Measurements from ENCODE around the gene NHLH1.

NHLH1 gene

GRCh38 chr1:160342953-160343869 is 23.7 kb upstream of the NHLH1 start, which contains the start of the genes COPA and NCSTN:
Gene COPA (minus strand): TSS chr1:160343250. CDS start chr1:160343170, 80 bp downstream.
Gene NCSTN (plus strand): TSS chr1:160343383. CDS start chr1:160343397, 14 bp downstream.
- H3K9ac ChIP-seq (ENCODE audit: low read depth, low read length), result peak within 1 kb of the TSS; percentile 94
- peak within 1 kb of the TSS; percentile 77 for H3K27ac ChIP-seq (ENCODE audit: low read length)
- peaks cover 22% of the 10 kb centered on the region for H3K4me1 ChIP-seq (ENCODE audit: insufficient read depth, low read length)
- H3K27me3 ChIP-seq (ENCODE audit: insufficient read depth, low read length), result no peaks in the 10 kb centered on the region
- H3K9me3 ChIP-seq (ENCODE audit: insufficient read depth, low read depth, low read length), result no peaks in the 10 kb centered on the region
- peak within 1 kb of the TSS; percentile 83 for H3K4me3 ChIP-seq (ENCODE audit: low read length)
- peaks cover 55% of the 10 kb centered on the region for H3K36me3 ChIP-seq (ENCODE audit: insufficient read depth, low read depth, low read length)

DNA sequence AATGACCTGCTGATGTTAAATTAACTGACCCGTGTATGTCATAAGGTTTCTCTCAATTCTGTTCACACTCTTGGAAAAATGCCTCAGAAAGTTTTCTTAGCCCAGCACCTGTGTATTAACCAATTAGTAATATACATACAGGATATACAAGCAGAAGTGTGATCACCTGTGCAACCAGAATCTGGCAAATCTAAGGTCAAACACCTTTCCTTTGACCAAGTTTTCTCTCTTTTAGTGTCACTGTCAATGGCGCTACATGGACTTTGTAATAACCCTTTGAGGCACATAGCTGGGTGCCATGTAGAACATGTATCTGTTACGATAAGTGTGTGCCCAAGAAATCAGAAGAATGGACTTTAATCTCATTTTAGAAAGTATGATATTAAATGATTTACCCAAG is 22.6 kb upstream of the NHLH1 start:
- peak overlapping the region; percentile 83 for H3K4me3 ChIP-seq (ENCODE audit: low read length)
- H3K4me1 ChIP-seq (ENCODE audit: insufficient read depth, low read length), result peaks cover 22% of the 10 kb centered on the region
- H3K9ac ChIP-seq (ENCODE audit: low read depth, low read length), result peak overlapping the region; percentile 94; the same call in 1 of the 2 replicates
- no peaks in the 10 kb centered on the region for H3K9me3 ChIP-seq (ENCODE audit: insufficient read depth, low read depth, low read length)
- H3K36me3 ChIP-seq (ENCODE audit: insufficient read depth, low read depth, low read length), result peaks cover 55% of the 10 kb centered on the region
- no peaks in the 10 kb centered on the region for H3K27me3 ChIP-seq (ENCODE audit: insufficient read depth, low read length)
- no peak overlapping the region for H3K27ac ChIP-seq (ENCODE audit: low read length)

DNA sequence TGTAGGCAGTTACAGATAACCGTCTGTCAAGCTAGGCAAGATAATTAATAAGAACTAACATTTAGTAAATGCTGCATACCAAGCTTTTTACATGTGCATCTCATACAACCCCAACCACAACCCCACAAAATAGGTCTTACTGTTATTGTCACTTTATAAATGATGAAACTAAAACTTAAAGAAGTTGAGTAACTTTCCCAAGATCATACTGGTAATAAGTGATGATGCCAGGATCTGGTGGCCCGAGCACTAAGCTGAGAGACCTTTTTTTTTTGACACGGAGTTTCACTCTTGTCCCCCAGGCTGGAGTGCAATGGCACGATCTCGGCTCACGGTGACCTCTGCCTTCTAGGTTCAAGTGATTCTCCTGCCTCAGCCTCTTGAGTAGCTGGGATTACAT is 21.9 kb upstream of the NHLH1 start:
- no peaks in the 10 kb centered on the region for H3K9me3 ChIP-seq (ENCODE audit: insufficient read depth, low read depth, low read length)
- peaks cover 55% of the 10 kb centered on the region for H3K36me3 ChIP-seq (ENCODE audit: insufficient read depth, low read depth, low read length)
- no peak overlapping the region for H3K4me3 ChIP-seq (ENCODE audit: low read length)

GRCh38 chr1:160346463-160346862 is 20.4 kb upstream of the NHLH1 start:
- Histone ChIP-seq H3K36me3 (ENCODE audit: insufficient read depth, low read depth, low read length) (peaks cover 64% of the 10 kb centered on the region), H3K4me3 (ENCODE audit: low read length) (no peak overlapping the region), H3K9ac (ENCODE audit: low read depth, low read length) (no peak overlapping the region), H3K27ac (ENCODE audit: low read length) (no peak overlapping the region), H3K27me3 (ENCODE audit: insufficient read depth, low read length) (no peaks in the 10 kb centered on the region), H3K9me3 (ENCODE audit: insufficient read depth, low read depth, low read length) (no peaks in the 10 kb centered on the region), H3K4me1 (ENCODE audit: insufficient read depth, low read length) (peaks cover 10% of the 10 kb centered on the region)

More for the DNA sequence above, 21.9 kb upstream of the NHLH1 start:
- H3K4me1 ChIP-seq (ENCODE audit: insufficient read depth, low read length), result peaks cover 22% of the 10 kb centered on the region
- no peak overlapping the region for H3K9ac ChIP-seq (ENCODE audit: low read depth, low read length)
- no peak overlapping the region for H3K27ac ChIP-seq (ENCODE audit: low read length)
- H3K27me3 ChIP-seq (ENCODE audit: insufficient read depth, low read length), result no peaks in the 10 kb centered on the region

GRCh38 chr1:160346958-160347357 is 19.9 kb upstream of the NHLH1 start:
- H3K4me1 ChIP-seq (ENCODE audit: insufficient read depth, low read length), result peaks cover 6% of the 10 kb centered on the region
- no peaks in the 10 kb centered on the region for H3K9me3 ChIP-seq (ENCODE audit: insufficient read depth, low read depth, low read length)
- no peak overlapping the region for H3K4me3 ChIP-seq (ENCODE audit: low read length)
- H3K27me3 ChIP-seq (ENCODE audit: insufficient read depth, low read length), result no peaks in the 10 kb centered on the region
- H3K36me3 ChIP-seq (ENCODE audit: insufficient read depth, low read depth, low read length), result peaks cover 69% of the 10 kb centered on the region
- H3K9ac ChIP-seq (ENCODE audit: low read depth, low read length), result no peak overlapping the region
- no peak overlapping the region for H3K27ac ChIP-seq (ENCODE audit: low read length)

GRCh38 chr1:160351629-160352028 is 15.2 kb upstream of the NHLH1 start:
- Histone ChIP-seq H3K4me1 (ENCODE audit: insufficient read depth, low read length) (no peaks in the 10 kb centered on the region), H3K9ac (ENCODE audit: low read depth, low read length) (no peak overlapping the region), H3K4me3 (ENCODE audit: low read length) (no peak overlapping the region), H3K27me3 (ENCODE audit: insufficient read depth, low read length) (no peaks in the 10 kb centered on the region), H3K9me3 (ENCODE audit: insufficient read depth, low read depth, low read length) (no peaks in the 10 kb centered on the region), H3K36me3 (ENCODE audit: insufficient read depth, low read depth, low read length) (peaks cover 98% of the 10 kb centered on the region), H3K27ac (ENCODE audit: low read length) (no peak overlapping the region)

GRCh38 chr1:160352555-160352954 is 14.3 kb upstream of the NHLH1 start:
- no peaks in the 10 kb centered on the region for H3K27me3 ChIP-seq (ENCODE audit: insufficient read depth, low read length)
- no peak overlapping the region for H3K27ac ChIP-seq (ENCODE audit: low read length)
- no peaks in the 10 kb centered on the region for H3K4me1 ChIP-seq (ENCODE audit: insufficient read depth, low read length)
- no peaks in the 10 kb centered on the region for H3K9me3 ChIP-seq (ENCODE audit: insufficient read depth, low read depth, low read length)
- peaks cover 98% of the 10 kb centered on the region for H3K36me3 ChIP-seq (ENCODE audit: insufficient read depth, low read depth, low read length)
- H3K4me3 ChIP-seq (ENCODE audit: low read length), result no peak overlapping the region
- H3K9ac ChIP-seq (ENCODE audit: low read depth, low read length), result no peak overlapping the region

DNA sequence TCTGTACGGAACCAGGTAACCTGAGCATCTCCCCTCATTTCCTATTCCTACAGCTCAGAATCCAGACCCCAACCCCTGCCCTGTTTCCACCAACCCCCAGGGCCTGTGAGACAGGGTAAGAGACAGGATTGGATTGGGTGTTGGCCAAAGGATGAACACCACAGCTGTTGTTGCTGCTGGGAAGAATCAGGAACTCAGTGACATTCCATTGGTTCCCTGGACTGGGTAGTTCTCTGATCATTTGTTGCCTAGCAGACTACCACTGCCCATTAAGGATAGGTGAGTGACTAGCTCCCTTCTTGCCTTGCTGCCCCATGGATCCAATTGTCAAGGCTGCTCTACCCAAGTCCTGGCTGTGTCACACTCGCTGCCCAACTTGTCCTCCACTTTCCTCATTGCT is 13.6 kb upstream of the NHLH1 start:
- no peak overlapping the region for H3K27ac ChIP-seq (ENCODE audit: low read length)
- peaks cover 100% of the 10 kb centered on the region for H3K36me3 ChIP-seq (ENCODE audit: insufficient read depth, low read depth, low read length)

GRCh38 chr1:160354388-160354985 is 12.4 kb upstream of the NHLH1 start:
- H3K36me3 ChIP-seq (ENCODE audit: insufficient read depth, low read depth, low read length), result peaks cover 94% of the 10 kb centered on the region

More for the DNA sequence above, 13.6 kb upstream of the NHLH1 start:
- H3K27me3 ChIP-seq (ENCODE audit: insufficient read depth, low read length), result no peaks in the 10 kb centered on the region
- H3K9ac ChIP-seq (ENCODE audit: low read depth, low read length), result no peak overlapping the region
- H3K4me3 ChIP-seq (ENCODE audit: low read length), result no peak overlapping the region
- H3K4me1 ChIP-seq (ENCODE audit: insufficient read depth, low read length), result no peaks in the 10 kb centered on the region
- no peaks in the 10 kb centered on the region for H3K9me3 ChIP-seq (ENCODE audit: insufficient read depth, low read depth, low read length)

DNA sequence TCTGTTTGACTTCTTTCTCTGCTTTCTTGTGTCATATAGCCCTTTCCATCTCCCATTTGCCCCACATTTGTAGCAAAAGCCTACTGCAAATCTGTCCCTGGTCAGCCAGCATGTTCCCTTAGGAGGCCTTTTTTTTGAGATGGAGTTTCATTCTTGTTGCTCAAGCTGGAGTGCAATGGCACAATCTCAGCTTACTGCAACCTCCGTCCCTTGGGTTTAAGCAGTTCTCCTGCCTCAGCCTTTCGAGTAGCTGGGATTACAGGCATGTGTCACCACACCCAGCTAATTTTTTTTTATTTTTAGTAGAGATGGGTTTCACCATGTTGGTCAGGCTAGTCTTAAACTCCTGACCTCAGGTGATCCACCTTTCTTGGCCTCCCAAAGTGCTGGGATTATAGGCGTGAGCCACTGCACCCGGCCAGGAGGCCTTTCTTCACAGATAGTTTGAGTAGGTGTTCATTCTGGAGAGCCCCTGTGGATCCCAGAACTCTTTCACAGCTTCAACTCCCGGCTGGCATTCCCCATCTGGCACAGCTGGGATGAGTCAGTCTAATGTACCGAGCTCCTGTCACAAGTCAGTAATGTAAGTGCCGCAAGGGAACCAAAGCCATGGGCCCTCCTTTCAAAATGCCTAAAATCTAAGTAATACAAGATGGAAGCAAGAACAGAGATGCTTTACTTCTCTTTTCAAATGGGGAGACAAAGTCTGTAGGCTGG is 9.4 kb upstream of the NHLH1 start:
- Histone ChIP-seq H3K36me3 (ENCODE audit: insufficient read depth, low read depth, low read length) (peaks cover 82% of the 10 kb centered on the region), H3K9me3 (ENCODE audit: insufficient read depth, low read depth, low read length) (no peaks in the 10 kb centered on the region), H3K9ac (ENCODE audit: low read depth, low read length) (no peak overlapping the region), H3K27me3 (ENCODE audit: insufficient read depth, low read length) (no peaks in the 10 kb centered on the region), H3K4me1 (ENCODE audit: insufficient read depth, low read length) (peaks cover 9% of the 10 kb centered on the region; the same call in 1 of the 2 replicates), H3K4me3 (ENCODE audit: low read length) (no peak overlapping the region), H3K27ac (ENCODE audit: low read length) (no peak overlapping the region)

More at GRCh38 chr1:160354388-160354985, 12.4 kb upstream of the NHLH1 start:
- Histone ChIP-seq H3K4me1 (ENCODE audit: insufficient read depth, low read length) (no peaks in the 10 kb centered on the region), H3K9ac (ENCODE audit: low read depth, low read length) (no peak overlapping the region), H3K27ac (ENCODE audit: low read length) (no peak overlapping the region), H3K4me3 (ENCODE audit: low read length) (no peak overlapping the region), H3K27me3 (ENCODE audit: insufficient read depth, low read length) (no peaks in the 10 kb centered on the region), H3K9me3 (ENCODE audit: insufficient read depth, low read depth, low read length) (no peaks in the 10 kb centered on the region)

GRCh38 chr1:160358073-160358472 is 8.8 kb upstream of the NHLH1 start:
- H3K27me3 ChIP-seq (ENCODE audit: insufficient read depth, low read length), result no peaks in the 10 kb centered on the region
- no peak overlapping the region for H3K9ac ChIP-seq (ENCODE audit: low read depth, low read length)
- peaks cover 14% of the 10 kb centered on the region; the same call in 1 of the 2 replicates for H3K4me1 ChIP-seq (ENCODE audit: insufficient read depth, low read length)
- H3K4me3 ChIP-seq (ENCODE audit: low read length), result no peak overlapping the region
- H3K36me3 ChIP-seq (ENCODE audit: insufficient read depth, low read depth, low read length), result peaks cover 76% of the 10 kb centered on the region
- H3K27ac ChIP-seq (ENCODE audit: low read length), result no peak overlapping the region
- no peaks in the 10 kb centered on the region for H3K9me3 ChIP-seq (ENCODE audit: insufficient read depth, low read depth, low read length)

All from iPS-20b (cell line).